GM23338 (cell line): Measurements from ENCODE around the gene SH3BGR. TPM values are rescaled to one million over a fixed set of nuclear protein-coding genes. Genes with fewer than 3 reads are reported as not detected.

Experiments used
- ATAC-seq: fragments of 200-7000 bp; cut with Tn5 transposase; 3 replicates; pipeline ENCODE4 v1.9.1; 2020
- DNase-seq: peaks from one replicate; pipeline ENCODE4 v3.0.0-alpha.2; 2015; ENCODE audit warnings: low spot score
- H2AFZ ChIP-seq: fragments of 200-600 bp; sonication (generic); 2 replicates; pipeline ENCODE4 v1.8.0; 2016; ENCODE audit warnings: antibody characterized with exemption, mild to moderate bottlenecking, moderate library complexity
- H3F3A ChIP-seq: fragments of 200-600 bp; sonication (generic); replicated peaks from 2 replicates; pipeline ENCODE4 v1.8.0; 2017; ENCODE audit warnings: antibody characterized with exemption, mixed run types, low read depth
- H3K27ac ChIP-seq: fragments of 200-600 bp; sonication (generic); 2 replicates; pipeline ENCODE4 v1.6.1; 2016; ENCODE audit warnings: low read depth
- H3K27me3 ChIP-seq: fragments of 200-600 bp; sonication (generic); 2 replicates; pipeline ENCODE4 v1.8.0; 2016; ENCODE audit warnings: mild to moderate bottlenecking, mixed run types, moderate library complexity; ENCODE audit not compliant: insufficient read depth
- H3K36me3 ChIP-seq: fragments of 200-600 bp; sonication (generic); 2 replicates; pipeline ENCODE4 v1.8.0; 2016; ENCODE audit warnings: mild to moderate bottlenecking; ENCODE audit not compliant: insufficient read depth
- H3K4me1 ChIP-seq: fragments of 200-600 bp; sonication (generic); 2 replicates; pipeline ENCODE4 v1.8.0; 2016; ENCODE audit warnings: mild to moderate bottlenecking, moderate library complexity; ENCODE audit not compliant: insufficient read depth
- H3K4me2 ChIP-seq: fragments of 200-600 bp; sonication (generic); 2 replicates; pipeline ENCODE4 v1.7.1; 2017; ENCODE audit warnings: mixed run types
- H3K4me3 ChIP-seq: fragments of 200-600 bp; sonication (generic); 2 replicates; pipeline ENCODE4 v1.6.1; 2016; ENCODE audit warnings: mixed run types
- H3K79me2 ChIP-seq: fragments of 200-600 bp; sonication (generic); replicated peaks from 2 replicates; pipeline ENCODE4 v1.8.0; 2017; ENCODE audit warnings: mild to moderate bottlenecking; ENCODE audit not compliant: insufficient read depth
- H3K9me2 ChIP-seq: fragments of 200-600 bp; sonication (generic); 2 replicates; pipeline ENCODE4 v1.8.0; 2017; ENCODE audit not compliant: insufficient read depth
- H4K20me1 ChIP-seq: fragments of 200-600 bp; sonication (generic); replicated peaks from 2 replicates; pipeline ENCODE4 v1.8.0; 2017; ENCODE audit warnings: mild to moderate bottlenecking; ENCODE audit not compliant: insufficient read depth
- H3K27ac Mint-ChIP-seq: 2 replicates; pipeline ENCODE4 v1.8.0; 2020; ENCODE audit warnings: inconsistent platforms, mild to moderate bottlenecking, moderate library complexity, mixed read lengths
- H3K27me3 Mint-ChIP-seq: 3 replicates; pipeline ENCODE4 v1.8.0; 2022; ENCODE audit warnings: low read depth, mild to moderate bottlenecking, moderate library complexity, mixed read lengths, inconsistent platforms; ENCODE audit not compliant: insufficient read depth, poor library complexity
- H3K36me3 Mint-ChIP-seq: 3 replicates; pipeline ENCODE4 v1.8.0; 2021; ENCODE audit warnings: low read depth, mild to moderate bottlenecking, inconsistent platforms, moderate library complexity, mixed read lengths
- H3K4me1 Mint-ChIP-seq: 3 replicates; pipeline ENCODE4 v1.8.0; 2020; ENCODE audit warnings: mild to moderate bottlenecking, inconsistent platforms, mixed read lengths
- H3K4me3 Mint-ChIP-seq: 3 replicates; pipeline ENCODE4 v1.8.0; 2021; ENCODE audit warnings: moderate library complexity, mild to moderate bottlenecking, inconsistent platforms, mixed read lengths
- H3K9me3 Mint-ChIP-seq: 3 replicates; pipeline ENCODE4 v1.8.0; 2020; ENCODE audit warnings: moderate library complexity, mild to moderate bottlenecking, inconsistent platforms, mixed read lengths
- CREB1 ChIP-seq: fragments of 250-450 bp; sonication (Bioruptor Pico); IDR thresholded peaks from 2 replicates; pipeline ENCODE4 v1.5.0; 2020; ENCODE audit warnings: low read depth, mild to moderate bottlenecking, moderate library complexity
- CTCF ChIP-seq, 2 experiments: fragments of 200-600 bp in 1 of 2; sonication (generic) in 1 of 2; conservative IDR thresholded peaks; 2 replicates each; pipeline versions ENCODE4 v1.5.1 to v1.6.1; 2016 to 2017; ENCODE audit warnings: antibody characterized with exemption in 2 of 2, low read depth in 2 of 2, mild to moderate bottlenecking in 2 of 2, moderate library complexity in 1 of 2
- ETS1 ChIP-seq: IDR thresholded peaks from 2 replicates; pipeline ENCODE4 v1.6.1; 2016; ENCODE audit warnings: antibody characterized with exemption
- EZH2 ChIP-seq: fragments of 200-600 bp; sonication (generic); IDR thresholded peaks from one replicate; pipeline ENCODE4 v1.8.0; 2017; ENCODE audit warnings: antibody characterized with exemption, mild to moderate bottlenecking, low read depth; ENCODE audit not compliant: unreplicated experiment
- EZH2phosphoT487 ChIP-seq: fragments of 200-600 bp; sonication (generic); IDR thresholded peaks from one replicate; pipeline ENCODE4 v1.8.1; 2018; ENCODE audit warnings: antibody characterized with exemption; ENCODE audit not compliant: unreplicated experiment
- JUNB ChIP-seq: IDR thresholded peaks from one replicate; pipeline ENCODE4 v1.6.1; 2016; ENCODE audit warnings: antibody characterized with exemption; ENCODE audit not compliant: unreplicated experiment
- NANOG ChIP-seq: IDR thresholded peaks from 2 replicates; pipeline ENCODE4 v1.6.1; 2016; ENCODE audit warnings: antibody characterized with exemption, borderline replicate concordance
- POLR2AphosphoS5 ChIP-seq: IDR thresholded peaks from 2 replicates; pipeline ENCODE4 v1.6.1; 2016; ENCODE audit warnings: antibody characterized with exemption, low read depth
- REST ChIP-seq: IDR thresholded peaks from one replicate; pipeline ENCODE4 v1.6.1; 2018; ENCODE audit warnings: antibody characterized with exemption; ENCODE audit not compliant: unreplicated experiment
- STAT1 ChIP-seq: IDR thresholded peaks from one replicate; pipeline ENCODE4 v1.6.1; 2016; ENCODE audit warnings: antibody characterized with exemption; ENCODE audit not compliant: unreplicated experiment
- ZNF114 ChIP-seq: fragments of 250-450 bp; sonication (Bioruptor Pico); IDR thresholded peaks from 2 replicates; pipeline ENCODE4 v1.5.0; 2020; ENCODE audit warnings: mild to moderate bottlenecking, moderate library complexity
- ZNF331 ChIP-seq: fragments of 250-450 bp; sonication (Bioruptor Pico); IDR thresholded peaks from 2 replicates; pipeline ENCODE4 v1.5.0; 2020; ENCODE audit warnings: low read depth, mild to moderate bottlenecking, moderate library complexity
- ZNF462 ChIP-seq: fragments of 250-450 bp; sonication (Bioruptor Pico); IDR thresholded peaks from 2 replicates; pipeline ENCODE4 v1.5.0; 2020; ENCODE audit warnings: mild to moderate bottlenecking, moderate library complexity
- polyA plus RNA-seq: library from polyadenylated mRNA; unstranded; fragments of >200 nt; fragmentation: Nextera tagmentation; extraction: Ambion mirVana; gene quantifications from 2 replicates; pipeline ENCODE4 v1.2.1, GENCODE V29; 2016
- total RNA-seq: library from RNA; depleted of rRNA; stranded (reverse); fragments of >200 nt; shearing (Covaris generic); gene quantifications from 2 replicates; pipeline ENCODE4 v1.2.3, GENCODE V29; 2014

Gene SH3BGR
- total and polyA plus RNA-seq, 2 experiments from 2014 or later: 5.9 to 18.9 TPM

GRCh38 chr21:39444421-39445180 is 7.2 kb upstream of the SH3BGR start:
- Histone ChIP-seq H3K36me3 (no peaks in the 10 kb centered on the region), H3K4me1 (peaks cover 24% of the 10 kb centered on the region), H3K4me2 (peak overlapping the region; percentile 94), H3K4me3 (peak overlapping the region; percentile 92), H3K9me2 (no peaks in the 10 kb centered on the region), H4K20me1 (no peaks in the 10 kb centered on the region), H3K79me2 (no peaks in the 10 kb centered on the region), H3K27me3 (no peaks in the 10 kb centered on the region), H3F3A (peaks cover 8% of the 10 kb centered on the region; the same call in 1 of the 2 replicates), H2AFZ (peak overlapping the region; percentile 98), H3K27ac (no peak overlapping the region)
- peak overlapping the region; percentile 42; the same call in 1 of the 2 replicates for H3K27ac Mint-ChIP-seq
- peaks cover 24% of the 10 kb centered on the region for H3K4me1 Mint-ChIP-seq
- DNase-seq (peak; percentile 51), ATAC-seq (peak; percentile 15)
- H3K36me3 Mint-ChIP-seq: no peaks in the 10 kb centered on the region; the same call in 2 of the 3 replicates
- TF ChIP-seq NANOG: no peak
- TF ChIP-seq STAT1: no peak
- no peak for TF ChIP-seq POLR2AphosphoS5
- no peak for TF ChIP-seq REST
- TF ChIP-seq CREB1 (CRISPR knock-in tag): no peak
- TF ChIP-seq CTCF (conservative IDR thresholded peaks at IDR 0.05; ENCODE audit: low read depth in 2 of 2): no peak
- no peak for TF ChIP-seq ZNF331 (CRISPR knock-in tag)
- no peak for TF ChIP-seq ETS1
- TF ChIP-seq EZH2: no peak
- TF ChIP-seq ZNF462 (CRISPR knock-in tag): no peak
- no peak for TF ChIP-seq JUNB
- no peak for TF ChIP-seq EZH2phosphoT487
- no peak for TF ChIP-seq ZNF114 (CRISPR knock-in tag)
- peaks cover 8% of the 10 kb centered on the region for H3K27me3 Mint-ChIP-seq
- no peaks in the 10 kb centered on the region for H3K9me3 Mint-ChIP-seq
- peak overlapping the region; percentile 89 for H3K4me3 Mint-ChIP-seq
